SW 1271 (cell line): ENCODE measurements around the gene DHRS3.

Source experiments
- DNase-seq, 2 experiments: peaks; one replicate each; lab custom pipeline; 2025; lab: John Stamatoyannopoulos, UW

DHRS3 gene

GRCh38 chr1:12554521-12555305 is 63.3 kb downstream of the DHRS3 start:
- no peak for DNase-seq

DNA sequence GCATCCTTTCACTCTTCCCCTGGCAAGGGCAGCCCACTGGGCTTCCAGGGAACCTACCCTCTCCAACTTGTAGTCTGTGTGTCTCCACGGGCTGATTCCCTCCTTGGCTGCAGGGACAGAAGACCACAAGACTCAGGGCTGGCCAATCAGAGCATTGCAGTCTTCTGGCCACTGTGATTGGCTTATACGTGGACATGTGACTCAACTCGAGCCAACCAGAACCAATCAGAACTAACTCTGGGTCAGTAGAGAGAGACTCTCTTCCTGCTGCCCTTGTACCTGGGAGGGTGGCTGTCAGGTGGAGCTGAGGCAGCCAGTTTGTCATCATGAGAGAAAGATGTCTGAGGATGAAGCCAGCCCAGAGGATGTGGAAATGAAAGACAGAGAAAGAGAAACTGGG is 64.0 kb downstream of the DHRS3 start:
- no peak for DNase-seq

- no peak for DNase-seq
Observed at GRCh38 chr1:12552951-12553921, 64.8 kb downstream of the DHRS3 start.

DNA sequence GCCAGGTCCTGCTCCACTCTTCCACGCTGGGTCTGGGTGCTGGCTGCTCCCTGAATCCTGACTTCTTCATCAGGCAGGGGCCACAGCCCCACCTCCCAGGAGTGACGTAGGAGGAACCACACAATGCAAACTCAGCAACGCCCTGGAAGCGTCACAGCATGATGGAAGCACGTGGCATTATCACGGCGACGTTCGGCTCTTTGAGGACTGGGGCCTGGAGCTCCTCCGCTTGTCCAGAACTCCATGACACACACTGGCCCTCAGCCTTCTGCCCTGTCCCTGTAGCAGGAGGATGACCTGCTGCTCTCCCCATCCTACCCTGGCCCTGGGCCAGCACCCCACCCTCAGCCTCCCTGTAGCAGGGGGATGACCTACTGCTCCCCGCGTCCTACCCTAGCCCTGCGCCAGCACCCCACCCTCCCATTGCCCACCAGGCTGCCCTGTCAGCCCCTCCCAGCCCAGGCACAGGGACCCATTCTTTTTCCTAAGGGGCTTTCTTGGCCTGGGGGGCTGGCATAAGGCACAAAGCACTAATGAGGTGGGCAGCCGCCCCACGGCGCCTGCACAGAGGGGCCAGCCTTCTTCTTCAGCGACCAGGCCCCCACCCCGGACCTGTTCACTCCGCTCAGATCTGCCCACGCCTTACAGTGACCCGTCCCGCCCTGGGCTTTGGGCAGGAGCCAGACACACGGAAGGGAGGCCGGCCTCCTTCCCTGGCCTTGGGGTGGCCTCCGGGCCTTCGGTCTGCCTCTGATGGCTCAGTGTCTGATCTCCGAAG is 65.7 kb downstream of the DHRS3 start:
- no peak for DNase-seq

GRCh38 chr1:12551584-12551983 is 66.4 kb downstream of the DHRS3 start:
- no peak for DNase-seq

- DNase-seq = peak; percentile 39 to 70
Observed at GRCh38 chr1:12549460-12550349, 68.3 kb downstream of the DHRS3 start.

- DNase-seq = no peak
Observed at GRCh38 chr1:12548973-12549459, 69.0 kb downstream of the DHRS3 start.

DNA sequence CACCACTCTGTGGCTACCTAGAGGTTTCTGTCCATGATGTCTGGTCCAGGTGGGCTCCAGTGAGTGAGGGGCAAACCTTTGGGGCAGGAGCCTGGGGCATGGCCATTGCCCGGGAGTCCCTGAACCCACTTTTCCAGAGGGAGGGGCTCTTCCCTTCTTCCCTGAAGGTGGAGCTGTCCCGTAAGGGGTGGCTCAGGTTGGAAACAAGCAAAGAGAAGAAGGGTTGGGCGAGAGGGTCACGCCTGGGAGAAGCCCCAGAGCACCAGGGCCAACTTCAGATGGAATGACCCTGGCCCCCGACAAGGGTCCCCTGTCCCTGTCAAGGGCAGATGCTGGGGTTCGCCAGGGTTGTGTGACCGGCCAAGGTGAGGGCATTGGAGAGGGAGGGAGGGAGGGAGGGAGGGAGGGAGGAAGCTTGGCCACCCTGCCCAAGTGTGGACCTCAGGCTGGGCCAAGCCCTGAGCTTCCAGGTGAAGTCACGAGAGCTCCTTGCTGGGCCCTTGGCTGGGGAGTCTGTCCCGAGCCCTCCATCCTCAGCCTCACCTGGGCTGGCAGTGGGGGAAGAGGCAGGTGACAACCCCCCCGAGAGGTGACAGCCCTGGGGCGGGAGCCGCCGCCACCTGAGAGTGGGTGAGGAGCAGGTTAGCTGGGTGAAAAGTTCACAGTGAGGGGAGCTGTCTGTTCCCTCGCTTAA is 69.6 kb downstream of the DHRS3 start:
- DNase-seq = no peak

- DNase-seq = no peak
Observed at GRCh38 chr1:12547586-12548225, 70.3 kb downstream of the DHRS3 start.

- no peak for DNase-seq
Observed at GRCh38 chr1:12546771-12547585, 71.0 kb downstream of the DHRS3 start.

DNA sequence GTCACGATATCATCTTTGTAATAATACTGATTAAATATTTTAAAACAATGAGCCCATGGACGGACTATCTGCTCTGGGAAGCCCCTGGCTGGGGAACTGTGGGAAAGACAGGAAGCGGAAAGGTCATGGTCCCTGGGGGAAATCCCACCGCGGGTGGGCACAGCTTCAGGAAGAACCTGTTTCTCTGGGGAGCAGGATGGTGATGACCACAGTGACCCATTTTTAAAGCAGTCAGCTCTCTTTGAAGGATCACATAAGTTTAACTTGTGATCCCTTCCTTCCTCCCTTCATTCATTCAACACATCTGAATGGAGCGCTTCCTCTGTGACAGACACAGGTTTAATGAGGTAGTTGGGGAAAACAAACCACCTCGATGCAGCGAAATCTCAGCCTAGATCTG is 73.0 kb downstream of the DHRS3 start:
- DNase-seq = no peak

DNA sequence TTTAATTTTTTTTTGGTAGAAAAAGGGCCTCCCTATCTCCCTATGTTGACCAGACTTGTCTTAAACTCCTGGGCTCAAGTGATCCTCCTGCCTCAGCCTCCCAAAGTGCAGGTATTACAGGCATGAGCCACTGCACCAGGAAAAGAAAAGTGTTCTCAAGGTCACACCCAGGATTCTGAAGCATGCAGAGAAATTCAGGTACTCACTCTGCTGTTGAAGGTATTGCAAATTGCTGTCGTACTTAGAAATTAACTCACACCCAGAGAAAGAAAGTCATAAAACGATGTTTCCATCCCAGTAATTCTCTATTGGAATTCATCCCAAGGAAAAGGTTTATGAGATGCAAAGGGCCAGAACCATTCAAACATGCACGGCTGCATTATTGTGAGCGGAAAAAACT is 73.7 kb downstream of the DHRS3 start:
- DNase-seq = no peak

GRCh38 chr1:12543740-12544154 is 74.3 kb downstream of the DHRS3 start:
- no peak for DNase-seq

DNA sequence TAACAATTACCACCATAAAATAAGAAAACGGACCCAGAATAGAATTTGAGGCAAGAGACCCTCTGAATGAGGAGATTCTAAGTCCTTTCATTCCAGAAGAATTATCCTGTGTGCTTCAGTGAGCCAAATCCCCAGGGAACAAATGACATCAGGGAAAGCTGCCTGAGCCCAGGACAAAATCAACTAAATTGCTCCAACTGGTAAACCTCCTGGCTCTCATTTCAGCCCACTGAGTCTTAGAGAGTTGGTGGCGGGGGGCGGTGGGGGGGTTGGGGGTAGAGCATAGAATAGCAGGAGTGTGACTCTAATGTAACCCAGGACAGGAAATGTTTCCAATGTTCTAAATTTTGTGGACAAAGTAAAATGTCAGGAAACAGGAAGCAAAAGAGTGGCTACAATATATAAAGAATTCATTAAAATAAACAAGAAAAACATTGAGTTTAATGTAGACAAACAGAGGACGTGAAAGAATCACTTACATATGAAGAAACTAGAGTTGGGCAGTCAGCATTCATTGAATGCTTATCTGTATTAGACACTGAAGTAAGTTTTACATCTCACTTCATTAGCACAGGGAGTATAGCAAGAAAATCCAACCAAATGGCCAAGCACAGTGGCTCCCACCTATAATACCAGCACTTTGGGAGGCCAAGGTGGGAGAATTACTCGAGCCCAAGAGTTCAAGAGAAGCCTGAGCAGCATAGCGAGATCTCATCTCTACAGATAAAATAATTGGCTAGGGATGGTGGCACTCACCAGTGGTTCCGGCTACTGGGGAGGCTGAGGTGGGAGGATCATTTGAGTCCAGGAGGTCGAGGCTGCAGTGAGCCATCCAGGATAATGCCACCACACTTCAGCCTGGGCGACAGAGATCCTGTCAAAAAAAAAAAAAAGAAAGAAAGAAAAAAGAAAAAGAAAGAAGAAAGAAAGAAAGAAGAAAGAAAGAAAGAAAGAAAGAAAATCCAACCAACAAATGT is 75.1 kb downstream of the DHRS3 start:
- DNase-seq = no peak

DNA sequence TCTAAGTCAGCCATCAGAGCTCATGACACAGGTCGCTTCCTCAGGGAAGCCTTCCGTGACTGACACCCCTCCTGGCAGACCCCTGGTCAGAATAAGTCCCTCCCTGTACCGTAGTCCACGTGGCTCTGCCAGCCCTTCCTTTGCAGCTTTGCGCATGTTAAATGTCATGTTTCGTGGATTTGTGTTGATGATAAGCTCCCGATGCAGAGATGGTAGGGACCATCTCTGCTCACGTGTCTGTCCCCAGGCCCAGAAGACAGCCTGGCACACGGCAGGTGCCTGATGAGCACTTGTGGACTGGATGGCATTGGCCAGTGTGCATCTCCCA is 75.9 kb downstream of the DHRS3 start:
- DNase-seq = no peak

- no peak for DNase-seq
Observed at GRCh38 chr1:12541274-12542137, 76.5 kb downstream of the DHRS3 start.
